SK-N-SH (cell line): Measurements from ENCODE around the gene FMNL2. TPM values are rescaled to one million over a fixed set of nuclear protein-coding genes. Genes with fewer than 3 reads are reported as not detected.
A peak's percentile ranks its signal among the peaks of the same experiment; 100 is the strongest.

ENCODE experiments used
- CTCF ChIA-PET: fragments of 300-600, 350-600 bp; formaldehyde crosslinking; extraction: SDS; loops from one replicate; lab custom pipeline; 2021; lab: Yijun Ruan, JAX
- POLR2A ChIA-PET: fragments of 350-600 bp; sonication (Branson Sonifier 250); formaldehyde crosslinking; extraction: SDS; loops from one replicate; lab custom pipeline; 2020; ENCODE audit warnings: antibody characterized with exemption, inconsistent platforms; lab: Yijun Ruan, JAX
- DNase-seq: peaks from one replicate; pipeline ENCODE4 v3.0.0; 2012
- H2AFZ ChIP-seq: fragments of 200-600 bp; sonication (generic); 2 replicates; pipeline ENCODE4 v1.8.1; 2016; ENCODE audit warnings: antibody characterized with exemption, mild to moderate bottlenecking, low read depth
- H3F3A ChIP-seq: fragments of 200-600 bp; sonication (generic); replicated peaks from 2 replicates; pipeline ENCODE3; 2016; ENCODE audit warnings: antibody characterized with exemption, mild to moderate bottlenecking; ENCODE audit not compliant: insufficient read depth
- H3K27ac ChIP-seq, 2 experiments: fragments of 200-500 bp in 1 of 2; fragments of 200-600 bp in 1 of 2; sonication (Bioruptor generic) in 1 of 2; sonication (generic), shearing (Covaris generic) in 1 of 2; 2 replicates each; pipeline versions ENCODE4 v1.5.1 to v1.6.1; 2014 to 2016; ENCODE audit warnings: low read depth in 2 of 2, inconsistent platforms in 1 of 2, low read length in 1 of 2, mild to moderate bottlenecking in 1 of 2, mixed read lengths in 1 of 2
- H3K27me3 ChIP-seq: fragments of 200-600 bp; sonication (generic), shearing (Covaris generic); 2 replicates; pipeline ENCODE4 v1.6.1; 2016; ENCODE audit warnings: mixed run types; ENCODE audit not compliant: insufficient read depth
- H3K36me3 ChIP-seq, 2 experiments: fragments of 200-500 bp in 1 of 2; fragments of 200-600 bp in 1 of 2; sonication (Bioruptor generic) in 1 of 2; sonication (generic) in 1 of 2; replicated peaks in 1 of 2; 2 replicates each; pipeline versions ENCODE3 to v1.5.1; 2014 to 2016; ENCODE audit warnings: low read length in 1 of 2, mild to moderate bottlenecking in 1 of 2; ENCODE audit not compliant: insufficient read depth in 2 of 2, control insufficient read depth in 1 of 2
- H3K4me1 ChIP-seq, 2 experiments: fragments of 200-500 bp in 1 of 2; fragments of 200-600 bp in 1 of 2; sonication (Bioruptor generic) in 1 of 2; sonication (generic), shearing (Covaris generic) in 1 of 2; 2 replicates each; pipeline versions ENCODE4 v1.5.1 to v1.6.1; 2014 to 2016; ENCODE audit warnings: low read depth in 1 of 2, low read length in 1 of 2, mixed run types in 1 of 2; ENCODE audit not compliant: insufficient read depth in 2 of 2, control insufficient read depth in 1 of 2
- H3K4me2 ChIP-seq: fragments of 200-600 bp; sonication (generic), shearing (Covaris generic); 2 replicates; pipeline ENCODE4 v1.6.1; 2017; ENCODE audit warnings: mixed run types
- H3K4me3 ChIP-seq, 2 experiments: fragments of 200-500 bp in 1 of 2; fragments of 200-600 bp in 1 of 2; sonication (Bioruptor generic) in 1 of 2; sonication (generic), shearing (Covaris generic) in 1 of 2; 2 replicates each; pipeline versions ENCODE4 v1.5.1 to v1.8.1; 2014 to 2016; ENCODE audit warnings: low read depth in 2 of 2, inconsistent platforms in 1 of 2, low read length in 1 of 2, mild to moderate bottlenecking in 1 of 2, mixed read lengths in 1 of 2, moderate library complexity in 1 of 2
- H3K79me2 ChIP-seq: fragments of 200-600 bp; sonication (generic); 2 replicates; pipeline ENCODE4 v1.8.1; 2017; ENCODE audit warnings: mild to moderate bottlenecking; ENCODE audit not compliant: insufficient read depth
- H3K9ac ChIP-seq: fragments of 200-600 bp; sonication (generic); 2 replicates; pipeline ENCODE4 v1.6.1; 2017; ENCODE audit warnings: mixed run types
- H3K9me2 ChIP-seq: fragments of 200-600 bp; sonication (generic); 2 replicates; pipeline ENCODE4 v1.6.1; 2017; ENCODE audit warnings: mixed run types
- H3K9me3 ChIP-seq: fragments of 200-600 bp; sonication (generic); 2 replicates; pipeline ENCODE4 v1.6.1; 2017; ENCODE audit warnings: mixed run types, mild to moderate bottlenecking, moderate library complexity
- H4K20me1 ChIP-seq: fragments of 200-600 bp; sonication (generic); 2 replicates; pipeline ENCODE4 v1.6.1; 2017; ENCODE audit warnings: mild to moderate bottlenecking, mixed run types; ENCODE audit not compliant: insufficient read depth
- CHD2 ChIP-seq: fragments of 150-350 bp; IDR thresholded peaks from 2 replicates; pipeline ENCODE4 v1.6.1; 2018; ENCODE audit warnings: low read length; ENCODE audit not compliant: partially characterized antibody
- CTCF ChIP-seq: fragments of 200-600 bp; sonication (generic); IDR thresholded peaks from 2 replicates; pipeline ENCODE4 v1.6.1; 2017; ENCODE audit warnings: antibody characterized with exemption, mild to moderate bottlenecking, moderate library complexity
- EZH2phosphoT487 ChIP-seq: fragments of 200-600 bp; sonication (generic); IDR thresholded peaks from 2 replicates; pipeline ENCODE4 v1.6.1; 2017; ENCODE audit warnings: low read depth, mixed run types, mild to moderate bottlenecking, antibody characterized with exemption, moderate library complexity, borderline replicate concordance
- GABPA ChIP-seq: IDR thresholded peaks from 2 replicates; pipeline ENCODE4 v1.4.0; 2012; ENCODE audit warnings: low read depth, mild to moderate bottlenecking
- JUND ChIP-seq: IDR thresholded peaks from 2 replicates; pipeline ENCODE4 v1.4.0; 2012
- MAX ChIP-seq: IDR thresholded peaks from 2 replicates; pipeline ENCODE4 v1.4.0; 2012; ENCODE audit warnings: low read depth
- MEF2A ChIP-seq: IDR thresholded peaks from 2 replicates; pipeline ENCODE4 v1.4.0; 2012; ENCODE audit warnings: low read depth, borderline replicate concordance
- NFIC ChIP-seq: IDR thresholded peaks from 2 replicates; pipeline ENCODE4 v1.4.0; 2012; ENCODE audit warnings: borderline replicate concordance
- NRF1 ChIP-seq: IDR thresholded peaks from 2 replicates; pipeline ENCODE4 v1.6.1; 2012; ENCODE audit warnings: low read depth, mild to moderate bottlenecking, low read length
- RAD21 ChIP-seq: IDR thresholded peaks from 2 replicates; pipeline ENCODE4 v1.6.1; 2012; ENCODE audit warnings: mild to moderate bottlenecking, low read length
- REST ChIP-seq: IDR thresholded peaks from 2 replicates; pipeline ENCODE4 v1.6.1; 2012; ENCODE audit warnings: mild to moderate bottlenecking, low read depth, low read length, moderate library complexity
- TCF12 ChIP-seq: IDR thresholded peaks from 2 replicates; pipeline ENCODE4 v1.4.0; 2012
- TEAD4 ChIP-seq: IDR thresholded peaks from 2 replicates; pipeline ENCODE4 v1.4.0; 2012; ENCODE audit warnings: mild to moderate bottlenecking, borderline replicate concordance; ENCODE audit not compliant: insufficient read depth
- YY1 ChIP-seq: IDR thresholded peaks from 2 replicates; pipeline ENCODE4 v1.4.0; 2012; ENCODE audit warnings: low read depth, mild to moderate bottlenecking
- WGBS: methylation state at CpG from one replicate; pipeline ENCODE4 v1.1.6; 2017; ENCODE audit warnings: low lambda C conversion rate; 5-methylcytosine and 5-hydroxymethylcytosine counted together
- polyA plus RNA-seq, 3 experiments: library from polyadenylated mRNA; depleted of rRNA; stranded (reverse); fragments of >200 nt; gene quantifications; 2 replicates each; pipeline ENCODE4 v1.2.3, GENCODE V29; 2012

FMNL2 gene
- polyA plus RNA-seq, 1 of the 3 experiments (the other 2 are of a cell fraction), result 14.5 TPM

GRCh38 chr2:152694161-152694661 is 359.2 kb downstream of the FMNL2 start:
- no peak for DNase-seq
- peaks cover 37% of the 10 kb centered on the region for H3F3A ChIP-seq
- 57% methylated on average over 8 of the region's 8 CpGs for WGBS
- H3K4me1 ChIP-seq, result peaks cover 0 to 9% of the 10 kb centered on the region in 2 experiments; a peak in 2 of 4 replicates
- peak overlapping the region; percentile 71 for H3K4me2 ChIP-seq
- POLR2A ChIA-PET, result no interaction called here
- H3K9me3 ChIP-seq, result no peaks in the 10 kb centered on the region
- H3K36me3 ChIP-seq, result peaks cover 28 to 54% of the 10 kb centered on the region in 2 experiments
- H4K20me1 ChIP-seq, result peaks cover 23% of the 10 kb centered on the region; the same call in 1 of the 2 replicates
- H2AFZ ChIP-seq, result no peak overlapping the region; the same call in 1 of the 2 replicates
- no peaks in the 10 kb centered on the region for H3K9me2 ChIP-seq
- no peaks in the 10 kb centered on the region for H3K27me3 ChIP-seq
- H3K4me3 ChIP-seq, result peak overlapping the region; percentile 25 to 52; a peak in 3 of 4 replicates
- TF ChIP-seq NFIC, result no peak
- 0 out of 2 replicates have a peak, but pooled peaks have one; percentile 53 for TF ChIP-seq MAX
- CTCF ChIA-PET, result no interaction called here
- H3K79me2 ChIP-seq, result peaks cover 81% of the 10 kb centered on the region
- H3K9ac ChIP-seq, result peak overlapping the region; percentile 29; the same call in 1 of the 2 replicates
- peak overlapping the region; percentile 14 to 72; a peak in 2 of 4 replicates for H3K27ac ChIP-seq

GRCh38 chr2:152695763-152696162 is 360.8 kb downstream of the FMNL2 start:
- TF ChIP-seq CHD2 (no peak), EZH2phosphoT487 (no peak), GABPA (no peak), MEF2A (no peak), CTCF (no peak), RAD21 (no peak), NRF1 (no peak), YY1 (no peak), TEAD4 (no peak), TCF12 (no peak), REST (no peak), NFIC (no peak), JUND (no peak)
- TF ChIP-seq, all 33 proteins: peak for 0
- H3K4me1 ChIP-seq, result peaks cover 0 to 9% of the 10 kb centered on the region in 2 experiments; a peak in 2 of 4 replicates
- H3K27ac ChIP-seq, result no peak overlapping the region; a peak in 1 of 4 replicates
- peaks cover 24 to 43% of the 10 kb centered on the region in 2 experiments for H3K36me3 ChIP-seq
- H3K79me2 ChIP-seq, result peaks cover 96% of the 10 kb centered on the region
- no peak for DNase-seq
- ChIA-PET POLR2A (no interaction called here), CTCF (interaction anchor here (2.2 kb wide), 1 partner anchor 21 kb away, joined by 5 read pairs; no protein-coding TSS in a partner anchor)
- no peak overlapping the region for H3K9ac ChIP-seq
- no peak overlapping the region for H3K4me3 ChIP-seq
- peaks cover 37% of the 10 kb centered on the region for H4K20me1 ChIP-seq
- H3K9me3 ChIP-seq, result no peaks in the 10 kb centered on the region
- 94% methylated on average over 3 of the region's 3 CpGs for WGBS
- H3K27me3 ChIP-seq, result no peaks in the 10 kb centered on the region
- no peak overlapping the region for H2AFZ ChIP-seq
- peaks cover 37% of the 10 kb centered on the region for H3F3A ChIP-seq
- H3K4me2 ChIP-seq, result no peak overlapping the region
- no peaks in the 10 kb centered on the region for H3K9me2 ChIP-seq
